ENCODE measurements around the gene SCLT1. TPM values are rescaled to one million over a fixed set of nuclear protein-coding genes. Genes with fewer than 3 reads are reported as not detected.

Gene SCLT1
- polyA plus RNA-seq, 1 donor (not counting 4 experiments of a cell fraction or from before 2014, with no cell fraction given): 5.8 TPM

DNA sequence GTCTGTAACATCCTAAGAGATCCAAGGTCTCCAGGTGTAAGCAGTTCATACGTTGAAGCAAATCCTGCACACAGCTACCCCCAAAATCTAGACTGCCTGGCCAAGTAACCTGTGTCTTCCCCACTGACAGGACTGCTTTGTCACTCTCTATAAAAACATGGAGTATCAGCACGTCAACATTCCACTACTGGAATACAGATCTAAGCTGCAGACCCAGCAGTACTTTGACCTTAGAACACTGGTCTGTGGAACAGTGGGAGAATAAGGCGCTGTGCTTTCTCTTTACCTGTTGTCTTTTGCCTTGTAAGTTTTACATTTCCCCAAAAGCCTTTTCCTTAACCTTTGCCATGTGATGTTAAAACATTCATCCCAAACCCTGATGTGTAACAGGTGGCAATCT, 146.4 kb downstream of the SCLT1 start:
- TF ChIP-seq, protein P1, sequence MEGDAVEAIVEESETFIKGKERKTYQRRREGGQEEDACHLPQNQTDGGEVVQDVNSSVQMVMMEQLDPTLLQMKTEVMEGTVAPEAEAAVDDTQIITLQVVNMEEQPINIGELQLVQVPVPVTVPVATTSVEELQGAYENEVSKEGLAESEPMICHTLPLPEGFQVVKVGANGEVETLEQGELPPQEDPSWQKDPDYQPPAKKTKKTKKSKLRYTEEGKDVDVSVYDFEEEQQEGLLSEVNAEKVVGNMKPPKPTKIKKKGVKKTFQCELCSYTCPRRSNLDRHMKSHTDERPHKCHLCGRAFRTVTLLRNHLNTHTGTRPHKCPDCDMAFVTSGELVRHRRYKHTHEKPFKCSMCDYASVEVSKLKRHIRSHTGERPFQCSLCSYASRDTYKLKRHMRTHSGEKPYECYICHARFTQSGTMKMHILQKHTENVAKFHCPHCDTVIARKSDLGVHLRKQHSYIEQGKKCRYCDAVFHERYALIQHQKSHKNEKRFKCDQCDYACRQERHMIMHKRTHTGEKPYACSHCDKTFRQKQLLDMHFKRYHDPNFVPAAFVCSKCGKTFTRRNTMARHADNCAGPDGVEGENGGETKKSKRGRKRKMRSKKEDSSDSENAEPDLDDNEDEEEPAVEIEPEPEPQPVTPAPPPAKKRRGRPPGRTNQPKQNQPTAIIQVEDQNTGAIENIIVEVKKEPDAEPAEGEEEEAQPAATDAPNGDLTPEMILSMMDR (optimal IDR thresholded peaks at IDR 0.05 in 1 of 3, IDR thresholded peaks at IDR 0.05 in 1 of 3, conservative IDR thresholded peaks at IDR 0.05 in 1 of 3; ENCODE audit: extremely low read depth in 1 of 3, insufficient read depth in 2 of 3, low read length in 3 of 3): no peak
- no peak for TF ChIP-seq EZH2 (IDR thresholded peaks at IDR 0.05; ENCODE audit: low read length)
- peaks cover 3% of the 10 kb centered on the region for H3K9me3 ChIP-seq (ENCODE audit: control insufficient read depth, low read depth, low read length)
- no peaks in the 10 kb centered on the region for H3K79me2 ChIP-seq (ENCODE audit: control insufficient read depth, insufficient read depth, low read length)
- no peak overlapping the region for H3K27ac ChIP-seq (ENCODE audit: control insufficient read depth, insufficient read depth, low read length)
- no peak overlapping the region for H2AFZ ChIP-seq (ENCODE audit: control insufficient read depth, low read length)
- no peak overlapping the region for H3K4me3 ChIP-seq (ENCODE audit: control insufficient read depth in 2 of 3, extremely low read depth in 1 of 3, insufficient read depth in 2 of 3, low read depth in 1 of 3, low read length in 3 of 3)
- no peak for DNase-seq (ENCODE audit: low read depth, low spot score)
- no peaks in the 10 kb centered on the region for H3K9me1 ChIP-seq (ENCODE audit: control insufficient read depth, extremely low read depth, insufficient read depth, low read length)
- FAIRE-seq: no peak
- no peak overlapping the region for H3K9ac ChIP-seq (ENCODE audit: control insufficient read depth, extremely low read depth, insufficient read depth, low read length)
- no peak overlapping the region for H3K4me2 ChIP-seq (ENCODE audit: control insufficient read depth, extremely low read depth, insufficient read depth, low read depth, low read length)
- H3K36me3 ChIP-seq (ENCODE audit: control insufficient read depth in 2 of 2, extremely low read depth in 1 of 2, insufficient read depth in 2 of 2, low read length in 2 of 2): no peaks in the 10 kb centered on the region
- H4K20me1 ChIP-seq (ENCODE audit: control insufficient read depth, extremely low read depth, insufficient read depth, low read length): no peaks in the 10 kb centered on the region
- H3K27me3 ChIP-seq (ENCODE audit: control insufficient read depth, extremely low read depth, insufficient read depth, low read length): no peaks in the 10 kb centered on the region
- no peaks in the 10 kb centered on the region for H3K4me1 ChIP-seq (ENCODE audit: control insufficient read depth, extremely low read depth, insufficient read depth, low read length)
- dilution Hi-C loops (cut with MboI; ENCODE audit: extremely low pct_ligation_motif_present, low sequenced_read_pairs): no loop called here

DNA sequence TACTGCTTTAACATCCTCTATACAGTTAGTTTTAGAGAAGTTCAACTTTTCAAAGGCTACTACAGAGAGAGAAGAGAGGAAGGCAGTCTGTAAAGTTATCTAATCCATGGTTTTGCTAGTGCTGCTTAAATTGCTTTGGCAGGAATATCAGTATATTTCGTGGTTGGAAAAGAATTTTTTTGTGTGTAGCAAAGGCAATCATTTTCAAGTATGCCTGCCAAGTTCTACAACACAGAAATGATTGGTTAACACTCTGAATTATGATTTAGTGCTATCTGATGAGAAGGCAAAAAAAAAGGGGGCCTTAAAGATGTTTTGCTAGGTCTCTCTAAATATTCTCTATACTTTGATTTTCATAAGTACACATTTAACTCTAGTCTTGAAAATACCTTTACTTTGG, 150.7 kb downstream of the SCLT1 start:
- Histone ChIP-seq H2AFZ (ENCODE audit: control insufficient read depth, low read length) (no peak overlapping the region), H3K4me3 (ENCODE audit: control insufficient read depth in 2 of 3, extremely low read depth in 1 of 3, insufficient read depth in 2 of 3, low read depth in 1 of 3, low read length in 3 of 3) (no peak overlapping the region), H3K36me3 (ENCODE audit: control insufficient read depth in 2 of 2, extremely low read depth in 1 of 2, insufficient read depth in 2 of 2, low read length in 2 of 2) (no peaks in the 10 kb centered on the region), H3K9me1 (ENCODE audit: control insufficient read depth, extremely low read depth, insufficient read depth, low read length) (no peaks in the 10 kb centered on the region), H3K9me3 (ENCODE audit: control insufficient read depth, low read depth, low read length) (peaks cover 5% of the 10 kb centered on the region), H3K4me1 (ENCODE audit: control insufficient read depth, extremely low read depth, insufficient read depth, low read length) (no peaks in the 10 kb centered on the region), H3K27ac (ENCODE audit: control insufficient read depth, insufficient read depth, low read length) (no peak overlapping the region), H3K79me2 (ENCODE audit: control insufficient read depth, insufficient read depth, low read length) (no peaks in the 10 kb centered on the region), H4K20me1 (ENCODE audit: control insufficient read depth, extremely low read depth, insufficient read depth, low read length) (no peaks in the 10 kb centered on the region), H3K27me3 (ENCODE audit: control insufficient read depth, extremely low read depth, insufficient read depth, low read length) (no peaks in the 10 kb centered on the region), H3K4me2 (ENCODE audit: control insufficient read depth, extremely low read depth, insufficient read depth, low read depth, low read length) (no peak overlapping the region), H3K9ac (ENCODE audit: control insufficient read depth, extremely low read depth, insufficient read depth, low read length) (no peak overlapping the region)
- DNase-seq (ENCODE audit: low read depth, low spot score) (no peak), FAIRE-seq (no peak)
- dilution Hi-C loops (cut with MboI; ENCODE audit: extremely low pct_ligation_motif_present, low sequenced_read_pairs): no loop called here
- TF ChIP-seq, protein P1 (optimal IDR thresholded peaks at IDR 0.05 in 1 of 3, IDR thresholded peaks at IDR 0.05 in 1 of 3, conservative IDR thresholded peaks at IDR 0.05 in 1 of 3; ENCODE audit: extremely low read depth in 1 of 3, insufficient read depth in 2 of 3, low read length in 3 of 3): no peak
- TF ChIP-seq EZH2 (IDR thresholded peaks at IDR 0.05; ENCODE audit: low read length): no peak

Data from keratinocyte (primary cell).